ENCODE measurements around the gene GPR162. TPM values are rescaled to one million over a fixed set of nuclear protein-coding genes. Genes with fewer than 3 reads are reported as not detected.
"Not testable (repeated sequence)": the region's sequence is repeated elsewhere in the genome, so short reads cannot be mapped to it uniquely, and the experiment has no call there.

Gene GPR162
- total RNA-seq, 1 experiment from 2014 or later: 1.8 TPM

DNA sequence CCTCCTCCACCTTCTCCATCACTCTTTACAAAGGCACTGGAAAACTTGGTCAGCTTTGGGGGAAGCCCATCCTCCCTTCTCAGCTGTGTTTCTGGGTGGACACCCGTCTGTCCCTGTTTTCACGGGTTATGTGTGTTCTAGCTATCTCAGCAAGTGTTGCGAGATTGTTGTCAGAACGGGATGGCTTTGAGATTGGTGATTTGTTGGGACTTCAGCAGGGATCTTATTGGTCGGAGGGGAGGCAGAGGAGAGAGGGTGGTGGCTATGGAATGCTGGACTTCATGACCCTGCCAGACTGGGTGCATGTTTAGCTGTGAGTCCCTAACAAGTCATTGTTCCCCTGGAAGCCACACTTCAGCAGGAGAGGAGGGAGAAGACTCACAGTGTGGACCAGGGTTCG, 32.4 kb downstream of the GPR162 start:
- no peak for DNase-seq (ENCODE audit: low read depth)

DNA sequence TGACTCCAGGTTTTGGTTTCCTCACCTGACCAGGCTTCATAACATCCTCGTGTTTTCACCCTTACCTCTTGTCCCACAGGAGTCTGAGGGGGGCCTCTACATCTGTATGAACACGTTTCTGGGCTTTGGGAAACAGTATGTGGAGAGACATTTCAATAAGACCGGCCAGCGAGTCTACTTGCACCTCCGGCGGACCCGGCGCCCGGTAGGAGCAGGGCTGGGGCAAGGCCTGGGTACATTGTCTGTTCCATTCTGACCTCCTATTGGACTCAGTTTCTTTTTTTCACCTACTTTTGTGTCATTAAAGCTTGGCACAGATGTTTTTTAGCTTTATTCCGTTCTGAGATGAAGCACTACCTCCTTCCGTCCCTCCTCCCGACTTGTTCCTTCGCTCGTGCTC, 33.7 kb downstream of the GPR162 start:
- DNase-seq (ENCODE audit: low read depth): no peak

DNA sequence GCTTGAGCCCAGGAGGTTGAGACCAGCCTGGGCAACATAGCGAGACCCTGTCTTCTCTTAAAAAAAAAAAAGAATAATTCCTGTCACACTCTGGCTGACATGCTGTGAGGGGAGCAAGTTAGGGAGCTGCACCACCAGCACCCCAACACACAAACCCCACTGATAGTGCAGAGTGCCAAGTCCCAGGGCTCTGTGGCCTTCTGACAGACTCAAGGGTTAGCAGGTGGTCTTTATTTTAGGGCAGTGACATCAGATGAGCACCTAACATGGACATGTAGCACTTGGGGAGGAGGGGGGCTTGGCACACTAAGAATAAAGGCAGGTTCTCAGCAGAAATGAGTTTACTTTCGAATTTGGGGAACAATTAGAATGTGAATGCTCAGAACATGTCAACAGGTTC, 37.2 kb downstream of the GPR162 start:
- DNase-seq (ENCODE audit: low read depth): no peak

DNA sequence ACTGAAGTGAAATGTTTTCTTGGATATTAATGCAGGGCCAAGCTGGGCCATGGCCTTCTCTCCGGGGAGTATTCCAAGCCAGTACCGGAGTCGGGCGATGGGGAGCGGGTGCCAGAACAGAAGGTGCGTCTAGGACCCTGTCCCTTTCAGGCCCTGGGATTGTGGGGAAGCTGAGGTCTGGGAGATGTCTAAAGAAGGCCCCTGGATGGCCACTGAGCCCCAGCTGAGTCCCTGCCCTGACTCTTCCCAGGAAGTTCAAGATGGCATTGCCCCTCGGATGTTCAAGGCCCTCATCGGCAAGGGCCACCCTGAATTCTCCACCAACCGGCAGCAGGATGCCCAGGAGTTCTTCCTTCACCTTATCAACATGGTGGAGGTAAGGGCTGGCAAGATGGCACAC, 38.5 kb downstream of the GPR162 start:
- no peak for DNase-seq (ENCODE audit: low read depth)

DNA sequence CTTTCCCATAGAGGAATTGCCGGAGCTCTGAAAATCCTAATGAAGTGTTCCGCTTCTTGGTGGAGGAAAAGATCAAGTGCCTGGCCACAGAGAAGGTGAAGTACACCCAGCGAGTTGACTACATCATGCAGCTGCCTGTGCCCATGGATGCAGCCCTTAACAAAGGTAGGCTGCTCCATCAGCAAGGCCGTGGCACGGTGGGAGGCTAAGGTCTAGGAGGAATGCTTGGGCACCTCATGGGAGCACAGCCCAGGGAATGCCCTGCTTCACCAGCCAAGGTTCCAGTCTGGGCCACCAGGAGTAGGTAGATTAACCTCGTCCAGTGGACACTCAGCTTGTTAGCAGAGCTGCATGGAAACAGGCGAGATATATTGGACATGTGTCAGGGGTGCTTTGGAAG, 39.3 kb downstream of the GPR162 start:
- no peak for DNase-seq (ENCODE audit: low read depth)

DNA sequence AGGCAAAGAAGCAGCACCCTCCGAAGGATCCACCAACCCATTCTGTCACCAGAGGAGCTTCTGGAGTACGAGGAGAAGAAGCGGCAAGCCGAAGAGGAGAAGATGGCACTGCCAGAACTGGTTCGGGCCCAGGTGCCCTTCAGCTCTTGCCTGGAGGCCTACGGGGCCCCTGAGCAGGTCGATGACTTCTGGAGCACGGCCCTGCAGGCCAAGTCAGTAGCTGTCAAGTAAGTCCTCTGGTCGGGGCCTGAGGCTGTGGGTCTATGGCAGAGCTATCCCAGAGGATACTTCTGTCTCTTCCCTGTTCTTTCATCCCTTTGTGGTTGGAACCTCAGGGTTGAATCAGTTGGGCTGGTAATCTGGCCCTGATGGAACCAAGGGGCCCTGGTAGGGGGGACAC, 39.8 kb downstream of the GPR162 start:
- DNase-seq (ENCODE audit: low read depth): no peak

DNA sequence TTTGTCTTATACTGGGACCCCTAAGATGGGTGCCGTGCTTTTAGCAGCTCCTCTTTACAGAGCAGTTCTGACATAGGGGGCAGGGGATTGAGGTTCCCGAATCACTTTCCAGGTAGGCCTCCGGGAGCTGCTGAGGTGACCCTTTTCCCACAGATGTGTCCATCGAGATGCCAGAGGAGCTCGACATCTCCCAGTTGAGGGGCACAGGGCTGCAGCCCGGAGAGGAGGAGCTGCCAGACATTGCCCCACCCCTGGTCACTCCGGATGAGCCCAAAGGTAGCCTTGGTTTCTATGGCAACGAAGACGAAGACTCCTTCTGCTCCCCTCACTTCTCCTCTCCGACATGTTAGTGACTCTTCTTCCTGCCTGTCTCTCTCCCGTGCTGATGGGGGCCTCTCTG, 41.4 kb downstream of the GPR162 start:
- DNase-seq (ENCODE audit: low read depth): no peak

DNA sequence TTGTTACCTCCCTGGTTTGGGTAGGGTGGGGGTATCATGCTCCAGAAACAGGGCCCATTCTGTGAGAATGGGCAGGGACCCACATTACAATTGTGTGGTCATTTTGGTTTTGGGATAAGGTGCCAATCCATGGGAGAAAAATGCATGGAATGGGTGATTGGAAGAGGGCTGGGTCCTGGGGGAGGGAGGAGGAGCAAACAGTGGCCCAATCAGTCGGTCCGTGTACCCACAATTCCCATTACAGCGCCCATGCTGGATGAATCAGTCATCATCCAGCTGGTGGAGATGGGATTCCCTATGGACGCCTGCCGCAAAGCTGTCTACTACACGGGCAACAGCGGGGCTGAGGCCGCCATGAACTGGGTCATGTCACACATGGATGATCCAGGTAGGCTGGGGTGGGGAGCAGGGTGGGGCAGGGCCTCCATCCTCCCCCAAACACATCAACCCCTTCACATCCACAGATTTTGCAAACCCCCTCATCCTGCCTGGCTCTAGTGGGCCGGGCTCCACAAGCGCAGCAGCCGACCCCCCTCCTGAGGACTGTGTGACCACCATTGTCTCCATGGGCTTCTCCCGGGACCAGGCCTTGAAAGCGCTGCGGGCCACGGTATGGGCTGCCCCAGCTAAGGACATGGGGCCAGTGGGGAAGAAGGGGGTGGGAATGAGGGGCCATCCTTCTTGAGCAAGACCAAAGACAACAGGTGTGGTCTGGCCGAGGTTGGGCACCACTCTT, 42.1 kb downstream of the GPR162 start:
- DNase-seq (ENCODE audit: low read depth): no peak

DNA sequence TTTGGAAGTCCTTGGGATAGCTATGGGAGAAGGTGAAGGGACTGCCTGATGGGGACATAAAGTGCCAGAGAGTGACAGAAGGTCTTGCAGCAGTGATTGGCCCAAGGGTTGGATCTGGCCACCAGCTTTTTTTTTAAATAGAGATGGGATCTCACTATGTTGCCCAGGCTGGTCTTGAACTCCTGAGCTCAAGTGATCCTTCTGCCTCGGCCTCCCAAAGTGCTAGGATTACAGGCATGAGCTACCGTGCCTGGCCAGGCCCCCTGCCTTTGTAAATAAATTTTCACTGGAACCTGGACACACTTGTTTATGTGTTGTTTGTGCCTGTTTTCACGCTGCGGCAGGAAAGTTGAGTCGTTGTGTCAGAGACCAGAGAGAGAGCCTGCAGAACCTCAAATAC, 43.7 kb downstream of the GPR162 start:
- DNase-seq (ENCODE audit: low read depth): not testable (repeated sequence)

DNA sequence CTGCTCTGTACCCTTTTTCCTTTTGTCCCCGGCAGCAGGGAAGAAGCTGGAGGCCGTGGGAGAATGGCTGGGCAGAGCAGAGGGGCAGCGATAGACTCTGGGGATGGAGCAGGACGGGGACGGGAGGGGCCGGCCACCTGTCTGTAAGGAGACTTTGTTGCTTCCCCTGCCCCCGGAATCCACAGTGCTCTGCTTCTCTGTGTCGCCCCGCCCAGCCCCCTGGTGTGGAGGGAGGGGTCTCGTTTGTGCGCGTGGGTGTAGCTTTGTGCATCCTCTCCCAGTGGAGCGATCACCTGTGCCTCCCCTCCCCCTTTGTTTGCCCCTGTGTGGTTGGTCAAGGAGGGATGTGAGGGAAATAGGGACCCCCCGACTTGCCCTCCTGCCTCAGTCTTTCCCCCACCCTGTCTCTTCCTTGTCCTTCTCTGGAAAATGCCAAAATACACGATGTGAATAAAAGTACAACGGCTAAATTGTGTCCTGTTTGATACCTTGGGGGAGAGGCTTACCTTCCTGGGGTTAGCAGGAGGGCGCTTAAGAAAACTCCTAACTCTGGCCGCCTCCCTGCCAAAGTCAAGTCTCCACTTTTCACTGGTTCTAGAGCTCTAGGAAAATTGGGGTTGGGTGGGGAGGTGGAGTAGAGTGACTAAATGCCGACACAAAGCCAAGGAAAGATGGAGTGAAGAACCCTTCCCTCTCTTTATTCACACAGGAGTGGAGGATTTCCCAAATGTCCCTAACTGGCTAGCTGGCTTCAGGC, 44.7 kb downstream of the GPR162 start:
- no peak for DNase-seq (ENCODE audit: low read depth)

DNA sequence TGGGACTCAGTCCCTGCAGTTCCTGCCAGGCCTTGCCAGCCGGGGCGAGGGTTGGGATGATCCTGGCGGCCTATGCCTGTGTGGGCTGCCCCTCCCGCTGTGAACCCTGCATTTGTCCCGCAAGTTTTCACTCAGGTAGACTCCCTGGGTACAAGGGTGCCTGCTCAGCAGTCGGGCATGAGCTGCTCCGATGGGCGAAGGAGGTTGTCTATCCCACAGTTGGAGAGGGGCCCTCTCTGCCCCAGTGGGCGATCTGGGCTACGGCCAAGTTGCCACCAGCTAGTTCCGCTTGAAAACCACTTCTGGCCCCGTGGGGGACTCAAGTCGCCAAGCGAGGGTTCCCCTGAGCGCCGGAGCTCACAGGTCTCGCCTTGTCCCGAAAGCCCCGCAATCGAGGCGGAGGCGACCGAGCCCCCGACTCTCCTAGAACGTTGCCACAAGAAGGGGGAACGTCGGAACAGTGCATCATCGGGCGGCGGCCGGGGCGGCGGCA, 45.3 kb downstream of the GPR162 start:
- DNase-seq (ENCODE audit: low read depth): no peak

DNA sequence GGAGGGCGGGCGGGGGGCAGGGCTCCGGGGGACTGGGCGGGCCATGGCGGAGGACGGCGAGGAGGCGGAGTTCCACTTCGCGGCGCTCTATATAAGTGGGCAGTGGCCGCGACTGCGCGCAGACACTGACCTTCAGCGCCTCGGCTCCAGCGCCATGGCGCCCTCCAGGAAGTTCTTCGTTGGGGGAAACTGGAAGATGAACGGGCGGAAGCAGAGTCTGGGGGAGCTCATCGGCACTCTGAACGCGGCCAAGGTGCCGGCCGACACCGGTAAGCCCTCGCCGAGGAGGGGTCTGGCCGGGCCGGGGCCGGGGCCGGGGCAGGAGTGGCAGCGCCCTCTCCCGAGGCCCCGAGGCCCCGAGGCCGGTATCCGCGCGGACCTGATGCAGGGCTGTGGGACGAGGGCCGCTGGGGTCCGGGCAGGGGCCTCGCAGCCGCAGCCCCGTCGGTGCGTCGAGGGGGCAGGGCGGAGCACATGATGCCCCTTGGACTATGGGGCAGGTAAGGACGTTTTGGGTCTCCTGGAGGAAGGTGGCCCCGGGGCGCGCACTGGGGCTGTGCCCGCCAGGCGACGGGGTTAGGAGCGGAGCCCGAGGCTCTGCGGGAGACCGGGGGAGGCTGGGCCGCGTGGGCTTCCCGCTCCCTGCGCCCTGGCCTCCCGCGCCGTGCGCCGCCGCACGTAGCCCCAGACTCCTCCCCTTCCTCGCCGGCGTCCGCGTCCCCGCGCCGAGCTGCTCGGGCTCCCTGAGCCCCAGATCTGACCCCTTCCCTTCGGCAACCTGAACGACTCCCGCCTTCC, 46.0 kb downstream of the GPR162 start, which contains the start of gene TPI1:
Gene TPI1 (plus strand): TSS at position 119 of the 798 bp plus-strand sequence. CDS start 36 bp downstream, at position 155.
- peak; percentile 77 for DNase-seq (ENCODE audit: low read depth)

DNA sequence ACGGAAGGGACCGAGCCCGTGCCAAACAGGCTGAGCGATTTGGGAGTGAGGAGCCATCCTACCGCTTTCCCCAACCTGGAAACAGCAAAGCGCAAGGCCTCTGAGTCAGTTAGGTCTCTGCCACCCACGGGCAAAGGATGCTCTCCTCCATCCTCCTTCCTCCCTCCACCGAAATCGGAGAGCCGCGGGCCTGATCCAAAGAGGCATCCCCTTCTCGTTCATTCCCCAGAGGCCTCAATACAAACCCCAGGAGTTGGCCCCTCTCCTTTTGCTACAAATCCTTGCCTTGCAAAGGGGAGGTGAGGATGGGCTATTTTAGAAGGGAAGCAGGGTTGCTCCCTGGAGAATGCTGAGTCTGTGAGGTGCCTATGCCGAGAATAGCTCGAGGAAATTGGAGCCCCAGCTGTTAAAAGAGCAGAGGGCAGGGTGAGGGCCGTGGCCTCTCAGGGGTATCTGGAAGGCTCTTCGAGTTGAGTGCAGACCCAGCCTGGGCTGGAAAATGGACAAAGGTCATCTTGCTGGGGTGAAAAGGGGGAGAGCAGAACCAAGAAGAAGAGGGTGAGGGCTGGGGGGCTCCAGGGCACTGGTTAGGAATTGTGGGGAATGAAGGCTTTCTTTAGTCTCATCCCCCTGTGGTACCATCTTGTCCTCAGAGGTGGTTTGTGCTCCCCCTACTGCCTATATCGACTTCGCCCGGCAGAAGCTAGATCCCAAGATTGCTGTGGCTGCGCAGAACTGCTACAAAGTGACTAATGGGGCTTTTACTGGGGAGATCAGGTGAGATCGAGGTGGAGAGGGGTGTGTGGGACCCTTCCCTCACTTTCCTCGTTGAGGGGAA, 46.8 kb downstream of the GPR162 start:
- no peak for DNase-seq (ENCODE audit: low read depth)

DNA sequence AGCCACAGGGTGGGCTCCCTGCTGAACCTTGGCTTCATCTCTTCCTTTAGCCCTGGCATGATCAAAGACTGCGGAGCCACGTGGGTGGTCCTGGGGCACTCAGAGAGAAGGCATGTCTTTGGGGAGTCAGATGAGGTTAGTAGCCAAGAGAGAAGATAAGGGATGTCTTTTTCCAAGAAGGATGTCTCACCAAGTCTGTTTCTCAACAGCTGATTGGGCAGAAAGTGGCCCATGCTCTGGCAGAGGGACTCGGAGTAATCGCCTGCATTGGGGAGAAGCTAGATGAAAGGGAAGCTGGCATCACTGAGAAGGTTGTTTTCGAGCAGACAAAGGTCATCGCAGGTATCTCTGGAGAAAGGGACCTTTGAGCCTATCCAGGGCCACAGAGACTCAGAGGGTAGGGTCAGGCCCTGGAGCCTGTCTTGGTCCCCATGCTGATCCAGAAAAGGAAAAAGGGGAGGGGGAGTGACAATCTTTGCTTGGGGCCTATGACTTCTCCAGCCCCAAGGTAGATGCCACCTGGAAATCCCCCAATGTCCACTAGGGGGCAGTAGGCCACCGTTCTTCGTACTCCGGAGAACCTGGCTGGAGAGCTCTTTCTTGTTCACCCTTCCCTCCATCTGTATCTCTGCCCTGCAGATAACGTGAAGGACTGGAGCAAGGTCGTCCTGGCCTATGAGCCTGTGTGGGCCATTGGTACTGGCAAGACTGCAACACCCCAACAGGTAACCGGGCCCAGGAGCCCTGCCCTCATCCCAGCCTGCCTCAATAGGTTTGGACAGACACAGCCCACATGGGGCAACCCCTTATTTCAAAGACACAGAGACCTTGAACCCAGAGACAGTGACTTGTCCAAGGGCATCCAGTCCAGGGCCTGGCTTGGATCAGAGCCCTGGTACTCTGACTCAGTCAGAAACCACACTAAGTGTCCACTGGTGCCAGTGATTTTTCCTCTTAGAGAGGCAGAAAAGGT, 47.7 kb downstream of the GPR162 start:
- DNase-seq (ENCODE audit: low read depth): peak; percentile 62

DNA sequence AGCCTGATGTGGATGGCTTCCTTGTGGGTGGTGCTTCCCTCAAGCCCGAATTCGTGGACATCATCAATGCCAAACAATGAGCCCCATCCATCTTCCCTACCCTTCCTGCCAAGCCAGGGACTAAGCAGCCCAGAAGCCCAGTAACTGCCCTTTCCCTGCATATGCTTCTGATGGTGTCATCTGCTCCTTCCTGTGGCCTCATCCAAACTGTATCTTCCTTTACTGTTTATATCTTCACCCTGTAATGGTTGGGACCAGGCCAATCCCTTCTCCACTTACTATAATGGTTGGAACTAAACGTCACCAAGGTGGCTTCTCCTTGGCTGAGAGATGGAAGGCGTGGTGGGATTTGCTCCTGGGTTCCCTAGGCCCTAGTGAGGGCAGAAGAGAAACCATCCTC, 48.7 kb downstream of the GPR162 start:
- not testable (repeated sequence) for DNase-seq (ENCODE audit: low read depth)

DNA sequence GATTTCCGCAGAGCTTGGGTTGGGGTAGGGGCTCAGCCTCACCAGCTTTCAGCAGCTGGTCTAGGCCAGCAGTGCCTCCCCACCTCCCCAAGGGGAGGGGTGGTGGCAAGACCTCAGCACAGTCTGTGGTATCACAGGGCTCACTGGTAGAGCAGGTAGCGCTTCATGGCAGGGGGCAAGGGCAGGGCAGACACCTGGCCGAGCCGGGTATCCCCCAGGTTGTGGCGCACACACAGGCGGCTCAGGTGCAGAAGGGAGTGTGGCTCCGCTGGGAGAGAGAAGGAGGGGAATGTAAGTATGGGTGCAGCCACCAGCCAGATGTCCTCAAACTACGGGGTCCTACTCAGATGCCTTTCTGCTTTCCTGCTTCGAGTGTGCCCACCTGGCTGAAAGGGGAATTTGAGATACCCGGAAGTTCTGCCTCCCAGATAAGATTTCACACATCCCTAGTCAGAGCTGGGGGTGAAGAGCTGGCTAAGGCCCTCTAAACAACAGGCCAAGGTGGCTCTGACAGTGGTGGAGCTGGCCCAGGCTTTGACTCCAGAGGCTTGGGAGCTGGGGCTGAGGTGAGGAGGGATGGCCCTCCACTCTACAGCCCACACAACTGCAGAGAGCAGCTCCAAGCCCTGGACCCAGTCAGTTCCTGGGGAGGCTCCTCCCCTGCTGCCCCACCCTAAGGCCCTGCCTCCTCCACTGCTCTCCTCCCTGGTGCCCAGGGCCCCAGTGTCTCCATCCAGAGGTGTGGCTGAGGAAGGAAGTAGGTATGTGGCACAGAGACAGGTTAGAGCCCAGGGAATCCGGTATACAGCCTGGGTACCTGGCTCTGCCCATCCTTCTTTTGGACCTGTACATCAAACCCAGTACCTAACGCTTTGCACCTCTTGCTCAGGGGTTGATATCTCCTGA, 49.7 kb downstream of the GPR162 start:
- peak; percentile 49 for DNase-seq (ENCODE audit: low read depth)

DNA sequence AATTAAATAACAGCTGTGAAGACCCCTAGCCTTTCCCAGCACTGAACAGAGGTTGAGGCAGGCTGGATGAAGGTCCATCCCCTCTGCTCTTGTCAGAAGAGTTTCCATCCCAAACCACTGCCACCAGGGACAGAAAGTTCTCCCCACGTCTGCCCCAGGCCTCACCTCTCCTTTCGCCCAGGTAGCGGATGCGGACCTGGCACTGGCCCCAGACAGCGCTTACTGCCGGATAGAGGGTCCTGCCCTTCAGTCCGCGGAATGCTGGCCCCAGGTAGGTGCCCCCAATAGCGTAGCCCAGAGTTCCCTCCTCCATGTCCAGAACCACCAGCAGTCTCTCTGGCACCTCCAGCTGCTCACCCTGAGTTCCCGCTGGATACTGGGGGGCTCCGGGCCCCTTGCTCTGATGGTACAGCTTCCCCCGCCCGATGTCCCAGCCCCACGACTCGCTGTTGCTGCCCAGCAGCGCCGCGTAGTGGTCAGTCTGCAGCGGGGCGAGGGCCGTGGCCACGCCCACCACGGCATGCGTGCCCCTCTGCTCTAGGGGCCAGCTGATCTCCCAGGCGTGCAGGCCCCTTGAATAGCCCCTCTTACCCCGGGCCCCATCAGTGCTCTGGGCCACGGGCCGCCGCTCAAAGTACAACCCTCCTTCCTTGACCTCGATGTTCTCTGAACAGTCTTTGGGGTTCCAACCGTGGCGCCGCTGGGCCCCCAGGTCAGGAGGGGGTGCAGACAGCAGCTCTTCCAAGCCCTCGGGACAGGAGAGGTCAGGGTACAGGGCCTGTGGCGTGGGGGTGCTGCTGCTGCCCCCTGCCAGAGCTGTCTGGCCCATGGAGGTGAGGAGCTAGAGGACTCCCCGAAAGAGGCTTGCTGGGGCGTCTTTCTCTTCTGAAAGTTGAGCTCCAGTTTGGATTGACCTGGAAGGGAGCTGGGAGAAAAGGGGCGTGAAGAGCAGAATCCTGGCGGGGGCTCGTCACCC, 50.7 kb downstream of the GPR162 start:
- DNase-seq (ENCODE audit: low read depth): peak; percentile 63

Measured in RPMI7951 (cell line).